ENCODE data around the gene PDZK1. TPM values are rescaled to one million over a fixed set of nuclear protein-coding genes. Genes with fewer than 3 reads are reported as not detected.
A peak's percentile ranks its signal among the peaks of the same experiment; 100 is the strongest.

PDZK1 gene
- total RNA-seq, 4 donors from 2014 or later = 1.9 to 3.0 (median 2.2) TPM; not detected in 1

DNA sequence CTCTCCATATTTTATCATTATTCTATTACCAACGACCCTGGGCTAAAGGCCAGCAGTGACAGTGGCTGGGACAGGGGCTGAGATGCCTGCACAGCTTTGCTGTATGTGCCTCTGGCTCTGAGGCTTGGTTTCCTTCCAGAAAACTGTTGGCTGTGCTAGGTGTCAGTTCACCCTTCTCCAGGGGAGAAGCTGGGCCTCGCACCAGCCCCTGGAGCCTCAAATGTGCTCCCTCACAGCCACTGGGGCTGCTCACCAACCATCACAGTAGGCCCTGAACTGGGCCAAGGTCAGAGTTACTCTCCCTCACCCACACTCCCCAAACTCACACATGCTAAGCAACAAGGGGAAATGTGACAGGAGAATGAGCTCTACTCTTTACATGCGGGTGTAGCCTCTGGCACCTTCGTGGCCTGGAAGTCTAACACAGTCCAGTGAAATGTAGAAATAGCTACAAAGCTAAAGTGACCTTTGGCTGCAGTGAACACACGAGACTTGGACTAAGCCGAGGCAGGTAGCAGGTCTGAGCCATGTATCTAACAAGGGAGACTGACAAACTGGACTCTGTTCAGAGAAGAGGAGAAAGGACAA, 7.5 kb upstream of the PDZK1 start:
- no peak for DNase-seq
- no peaks in the 10 kb centered on the region for H3K9me3 ChIP-seq
- no peak overlapping the region for H3K27ac ChIP-seq
- H3K4me3 ChIP-seq = no peak overlapping the region
- H3K4me1 ChIP-seq = peaks cover 0 to 8% (median 0%) of the 10 kb centered on the region in 4 donors
- no peaks in the 10 kb centered on the region for H3K36me3 ChIP-seq
- 59 to 76% methylated on average over 4 to 6 of the region's 6 CpGs for whole genome bisulfite sequencing, 2 donors (ENCODE audit: low coverage in 1 of 2)
- TF ChIP-seq CTCF (IDR thresholded peaks at IDR 0.05) (no peak), POLR2AphosphoS5 (IDR thresholded peaks at IDR 0.05) (no peak), POLR2A (IDR thresholded peaks at IDR 0.05) (no peak), EP300 (IDR thresholded peaks at IDR 0.05; ENCODE audit: low read depth) (no peak)
- intact Hi-C loops (cut with DNase I; ENCODE audit: low total_unique reads) (no loop called here), in situ Hi-C loops (cut with MboI; ENCODE audit: low pct_ligation_motif_present in 1 of 4, low pct_unique_long_range_greater_than_20kb in 1 of 4, low sequenced_read_pairs in 3 of 4) (no loop called here)
- H3K27me3 ChIP-seq = no peaks in the 10 kb centered on the region

- peaks cover 0 to 8% (median 8%) of the 10 kb centered on the region in 4 donors for H3K4me1 ChIP-seq
- 38% methylated on average over 3 of the region's 3 CpGs; no CpG with 5 or more reads in 1 of the 2 donors for WGBS, 2 donors (ENCODE audit: low coverage in 1 of 2)
- no peak overlapping the region for H3K27ac ChIP-seq
- no peaks in the 10 kb centered on the region for H3K36me3 ChIP-seq
- no peaks in the 10 kb centered on the region for H3K27me3 ChIP-seq
- intact Hi-C loops (cut with DNase I; ENCODE audit: low total_unique reads) = no loop called here
- TF ChIP-seq EP300 (IDR thresholded peaks at IDR 0.05; ENCODE audit: low read depth) = no peak
- no peak for TF ChIP-seq CTCF (IDR thresholded peaks at IDR 0.05)
- no peak for TF ChIP-seq POLR2AphosphoS5 (IDR thresholded peaks at IDR 0.05)
- TF ChIP-seq POLR2A (IDR thresholded peaks at IDR 0.05) = no peak
- H3K4me3 ChIP-seq = no peak overlapping the region
- in situ Hi-C loops (cut with MboI; ENCODE audit: low pct_ligation_motif_present in 1 of 4, low pct_unique_long_range_greater_than_20kb in 1 of 4, low sequenced_read_pairs in 3 of 4) = no loop called here
- DNase-seq = peak; percentile 14
- H3K9me3 ChIP-seq = no peaks in the 10 kb centered on the region
Observed at GRCh38 chr1:145711213-145711651, 4.1 kb upstream of the PDZK1 start.

- no peaks in the 10 kb centered on the region for H3K9me3 ChIP-seq
- TF ChIP-seq CTCF (IDR thresholded peaks at IDR 0.05) (no peak), POLR2A (IDR thresholded peaks at IDR 0.05) (no peak), EP300 (IDR thresholded peaks at IDR 0.05; ENCODE audit: low read depth) (no peak), POLR2AphosphoS5 (IDR thresholded peaks at IDR 0.05) (no peak)
- DNase-seq = no peak
- no peak overlapping the region for H3K27ac ChIP-seq
- in situ Hi-C loops (cut with MboI; ENCODE audit: low pct_ligation_motif_present in 1 of 4, low pct_unique_long_range_greater_than_20kb in 1 of 4, low sequenced_read_pairs in 3 of 4) = no loop called here
- no peaks in the 10 kb centered on the region for H3K27me3 ChIP-seq
- no peak overlapping the region for H3K4me3 ChIP-seq
- H3K36me3 ChIP-seq = no peaks in the 10 kb centered on the region
- H3K4me1 ChIP-seq = peaks cover 0 to 8% (median 8%) of the 10 kb centered on the region in 4 donors
- 78 to 82% methylated on average over 4 of the region's 4 CpGs for WGBS, 2 donors (ENCODE audit: low coverage in 1 of 2)
- intact Hi-C loops (cut with DNase I; ENCODE audit: low total_unique reads) = no loop called here
Observed at GRCh38 chr1:145710291-145711027, 3.3 kb upstream of the PDZK1 start.

DNA sequence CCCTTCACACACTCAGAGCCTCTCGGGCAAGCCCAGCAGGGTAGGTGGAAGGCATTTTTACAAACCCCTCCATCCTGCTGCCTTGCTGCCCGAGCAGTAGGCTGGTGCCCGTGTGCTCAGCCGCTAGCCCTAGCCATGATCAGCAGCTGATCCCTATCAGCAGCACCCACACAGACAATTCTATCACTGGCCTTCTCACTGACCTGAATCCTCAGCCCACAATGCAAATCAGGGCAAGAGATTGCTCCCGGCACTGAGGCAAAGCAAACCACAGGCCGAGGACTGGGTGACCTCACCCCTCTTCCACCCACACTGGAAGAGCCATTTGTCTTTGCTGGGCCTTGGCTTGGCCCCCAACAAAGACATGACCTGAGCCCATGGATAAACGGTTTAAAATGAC, 895 bp upstream of the PDZK1 start:
- in situ Hi-C loops (cut with MboI; ENCODE audit: low pct_ligation_motif_present in 1 of 4, low pct_unique_long_range_greater_than_20kb in 1 of 4, low sequenced_read_pairs in 3 of 4) = no loop called here
- intact Hi-C loops (cut with DNase I; ENCODE audit: low total_unique reads) = no loop called here
- DNase-seq = no peak
- H3K36me3 ChIP-seq = no peaks in the 10 kb centered on the region
- 75% methylated on average over 7 of the region's 7 CpGs; no CpG with 5 or more reads in 1 of the 2 donors for WGBS, 2 donors (ENCODE audit: low coverage in 1 of 2)
- peaks cover 0 to 8% (median 8%) of the 10 kb centered on the region in 4 donors for H3K4me1 ChIP-seq
- H3K9me3 ChIP-seq = no peaks in the 10 kb centered on the region
- H3K4me3 ChIP-seq = no peak overlapping the region
- H3K27me3 ChIP-seq = no peaks in the 10 kb centered on the region
- no peak overlapping the region for H3K27ac ChIP-seq
- TF ChIP-seq POLR2AphosphoS5 (IDR thresholded peaks at IDR 0.05) = no peak

Measured in transverse colon (tissue), 4 donors.